Stimulated activated CD8-positive, alpha-beta memory T cell treated with anti-CD3 and anti-CD28 coated beads, Interleukin-4, amount 100 ng/mL, for 48 hours (primary cell): Measurements from ENCODE around the gene STAM2.
"Not testable (repeated sequence)": the region's sequence is repeated elsewhere in the genome, so short reads cannot be mapped to it uniquely, and the experiment has no call there.

Experiments
- DNase-seq: peaks from one replicate; pipeline ENCODE4 v3.0.0-alpha.2; 2020

The STAM2 gene

DNA sequence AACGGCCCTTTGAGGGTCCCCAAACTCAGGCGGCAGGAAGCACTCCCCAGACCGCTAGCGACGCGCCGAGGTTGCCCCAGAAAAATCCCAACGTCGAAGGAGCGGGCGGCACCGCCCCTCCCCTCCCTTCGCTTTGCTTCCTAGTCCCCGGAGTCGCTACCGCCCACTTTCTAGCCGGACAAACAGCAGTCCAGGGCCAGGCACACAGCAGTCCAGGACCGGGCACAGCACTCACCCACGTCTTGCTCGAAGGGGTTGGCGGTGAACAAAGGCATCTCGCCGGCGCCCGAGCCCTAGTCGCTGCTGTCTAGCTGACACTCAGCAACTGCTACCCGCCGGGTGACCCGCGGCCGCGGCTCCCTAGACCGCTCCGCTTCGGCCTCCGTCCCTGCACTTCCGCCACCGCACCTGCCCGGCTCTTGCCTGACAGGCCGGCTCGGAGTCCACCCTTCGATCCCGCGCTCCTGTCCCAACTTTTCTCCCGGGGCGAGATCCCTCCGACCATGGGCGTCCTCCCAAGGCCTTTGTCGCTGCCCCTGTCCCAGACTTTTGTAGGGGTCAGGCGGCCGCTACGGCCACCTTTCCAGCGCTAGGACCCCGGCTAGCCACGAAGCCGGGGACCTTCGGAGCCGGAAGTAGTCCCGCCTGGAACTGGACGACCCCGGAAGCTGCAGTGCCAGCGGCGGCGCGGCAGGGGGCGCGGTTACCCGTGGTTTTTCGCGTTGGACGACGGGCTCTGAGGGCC lies at the start of gene STAM2:
Gene STAM2 (minus strand): TSS at position 396 of the 745 bp plus-strand sequence. CDS start 121 bp downstream, at position 275.
- DNase-seq: peak; percentile 96

DNA sequence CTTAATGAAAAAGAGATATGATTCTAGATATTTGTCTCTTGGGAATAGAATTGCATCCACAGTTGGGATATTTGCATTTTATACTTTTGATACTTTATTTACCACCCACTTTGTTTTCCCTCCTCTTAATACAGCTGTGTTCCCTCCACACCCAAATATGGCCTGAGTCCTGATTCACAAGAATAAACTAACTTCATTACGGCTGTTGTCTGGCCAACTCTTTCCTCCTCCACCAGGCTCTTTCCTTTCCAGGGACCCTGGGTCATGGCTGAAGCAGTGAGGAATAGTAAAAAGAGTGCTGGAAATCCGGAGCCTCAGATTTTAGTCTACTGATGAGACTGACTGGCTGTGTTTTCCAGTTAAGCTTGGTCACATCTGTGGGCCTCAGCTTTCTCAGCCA lies 48.4 kb upstream of the STAM2 start:
- DNase-seq: no peak

DNA sequence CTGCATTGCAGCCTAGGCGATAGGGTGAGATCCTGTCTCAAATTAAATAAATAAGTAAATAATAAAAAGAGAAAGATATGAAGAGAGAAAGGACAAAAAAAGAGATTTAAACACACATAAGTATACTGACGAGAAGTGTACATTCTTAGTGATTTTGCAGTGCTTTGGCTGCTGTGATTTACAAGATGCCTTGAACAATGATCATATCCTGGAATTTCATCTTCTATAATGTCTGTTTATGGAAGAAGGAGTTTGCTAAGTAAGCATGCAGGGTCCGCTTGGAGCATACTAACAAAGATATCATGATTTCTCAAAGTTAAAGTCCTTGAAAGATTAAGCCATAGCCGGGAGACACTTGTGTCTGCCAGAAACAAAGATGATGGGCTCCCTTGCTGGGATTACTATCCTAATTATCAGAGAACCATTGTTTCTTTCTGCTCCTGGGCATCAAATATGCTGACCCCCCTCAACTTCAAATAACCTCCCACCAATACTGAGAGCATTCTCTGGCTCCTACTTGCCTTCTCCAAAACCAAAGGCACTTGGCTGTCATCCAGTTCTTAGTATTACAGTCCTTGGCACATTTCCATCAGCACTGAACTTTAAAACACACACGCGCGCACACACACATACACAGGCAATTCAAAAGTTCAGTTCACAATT lies 47.5 kb upstream of the STAM2 start:
- DNase-seq: no peak

DNA sequence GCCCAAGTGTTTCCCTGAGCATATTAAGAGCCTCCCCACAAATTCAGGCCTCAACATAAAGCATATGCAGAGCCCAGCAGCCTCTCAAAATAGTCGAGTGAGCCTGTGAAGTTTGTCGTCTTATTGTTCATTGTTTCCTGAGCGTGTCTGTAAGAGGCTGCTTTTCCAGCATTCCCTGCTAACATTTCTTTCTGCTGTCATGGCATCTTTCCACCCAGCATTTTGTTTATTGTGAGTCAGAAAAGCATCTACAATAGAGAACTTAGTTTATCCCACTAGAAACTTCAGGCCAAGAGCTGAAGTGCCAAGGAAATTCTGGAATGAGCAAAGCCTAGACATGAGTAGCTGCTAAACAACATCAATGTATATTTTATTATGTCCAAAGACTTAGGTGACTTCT lies 46.3 kb upstream of the STAM2 start:
- no peak for DNase-seq

DNA sequence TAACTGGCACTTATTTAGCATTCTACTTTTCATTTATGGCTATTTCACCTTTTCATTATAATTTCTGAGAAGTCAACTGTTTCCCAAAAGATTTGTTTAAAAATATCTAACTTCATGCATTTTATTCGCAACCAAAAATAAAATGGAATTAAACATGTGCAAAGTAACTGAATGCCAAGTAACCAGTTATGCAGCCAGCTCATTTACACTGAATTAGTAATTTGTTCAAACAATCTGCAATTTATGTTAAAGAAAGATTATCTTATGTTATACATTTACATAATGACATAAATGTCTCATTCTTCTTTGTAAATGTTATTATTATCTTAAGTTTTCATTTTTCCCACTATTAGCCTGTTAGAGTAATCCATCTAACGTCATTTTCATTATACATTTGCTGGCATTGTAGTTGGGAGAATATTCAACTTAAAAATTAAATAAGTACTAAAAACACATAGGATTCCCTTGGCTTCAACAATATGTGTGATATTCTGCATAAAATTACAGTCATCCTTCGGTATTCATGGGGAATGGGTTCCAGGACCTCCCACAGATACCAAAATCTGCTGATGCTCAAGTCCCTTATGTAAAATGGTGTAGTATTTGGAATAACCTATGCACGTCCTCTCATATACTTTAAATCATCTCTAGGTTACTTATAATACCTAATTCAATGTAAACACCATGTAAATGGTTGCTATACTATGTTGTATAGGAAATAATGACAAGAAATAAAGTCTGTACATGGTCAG lies 43.7 kb upstream of the STAM2 start:
- no peak for DNase-seq

DNA sequence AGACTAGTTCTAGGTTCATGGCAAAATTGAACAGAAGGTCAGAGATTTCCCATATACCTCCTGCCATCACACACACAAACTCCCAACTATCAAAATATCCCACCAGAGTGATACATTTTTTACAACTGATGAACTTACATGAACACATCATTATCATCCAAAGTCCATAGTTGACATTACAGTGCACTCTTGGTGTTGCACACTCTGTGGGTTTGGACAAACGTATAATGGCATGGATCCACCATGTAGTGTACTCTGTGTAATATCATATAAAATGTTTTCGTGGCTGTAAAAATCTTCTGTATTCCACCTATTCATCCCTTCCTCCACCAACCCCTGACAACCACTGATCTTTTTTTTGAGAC lies 25.9 kb upstream of the STAM2 start:
- DNase-seq: no peak

DNA sequence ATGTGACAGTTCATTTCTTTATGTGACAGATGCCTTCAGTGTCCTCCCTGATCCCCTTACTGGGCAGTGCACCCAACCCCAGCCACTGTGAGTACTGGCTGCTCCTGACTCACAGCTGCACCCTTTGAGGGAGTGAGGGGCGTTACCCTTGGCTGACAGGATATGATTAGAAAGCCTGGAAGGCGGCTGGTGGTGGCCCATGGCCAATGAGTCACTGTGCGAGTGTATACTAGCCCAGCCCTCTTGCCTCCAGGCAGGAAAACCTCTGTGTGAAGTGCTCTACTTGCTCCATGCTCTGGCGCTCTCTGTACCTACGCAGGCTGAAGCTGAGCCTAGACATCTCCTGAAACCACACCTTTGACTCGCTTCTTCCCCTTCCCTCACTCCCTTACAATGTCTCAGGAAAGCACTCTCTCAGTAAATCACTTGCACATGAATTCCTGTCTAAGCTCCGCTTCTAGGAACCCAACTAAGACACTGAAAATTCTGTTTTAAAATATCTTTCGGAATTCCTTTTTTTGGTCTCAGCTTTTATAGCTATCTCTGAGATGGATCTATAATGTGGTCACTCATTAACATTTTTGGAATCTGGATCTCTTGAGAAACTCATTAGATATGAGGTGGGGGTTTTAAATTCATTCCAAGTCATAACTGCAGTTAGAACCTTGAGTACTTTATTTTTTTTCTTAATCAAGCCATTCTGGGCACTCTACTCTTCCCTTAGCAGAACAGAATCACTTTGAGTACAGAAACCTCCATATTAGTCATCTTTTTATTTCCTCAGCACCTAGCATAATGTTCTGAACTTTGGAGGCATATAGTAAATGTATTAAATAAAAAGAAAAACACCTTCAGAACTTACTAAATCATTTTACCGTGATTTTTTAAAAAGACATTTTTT lies 25.3 kb upstream of the STAM2 start:
- peak; percentile 39 for DNase-seq

DNA sequence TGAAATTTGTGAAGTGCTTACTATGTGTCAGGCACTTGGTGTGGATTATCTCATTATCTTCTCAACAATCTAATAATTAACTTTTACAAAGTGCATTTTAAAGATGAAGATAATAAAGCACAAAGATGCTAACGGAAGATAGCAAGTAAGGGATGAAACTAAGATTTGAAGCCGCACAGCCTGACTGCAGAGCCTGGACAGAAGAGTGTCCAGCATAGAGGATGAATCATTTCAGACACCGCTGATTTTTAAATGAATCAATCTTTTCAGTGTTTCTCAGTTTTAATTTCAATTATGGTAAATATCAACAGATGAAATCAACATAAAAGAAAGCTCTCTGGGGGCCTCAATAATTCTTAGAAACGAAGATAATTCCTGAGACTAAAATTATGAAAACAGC lies 24.5 kb upstream of the STAM2 start:
- DNase-seq: no peak

DNA sequence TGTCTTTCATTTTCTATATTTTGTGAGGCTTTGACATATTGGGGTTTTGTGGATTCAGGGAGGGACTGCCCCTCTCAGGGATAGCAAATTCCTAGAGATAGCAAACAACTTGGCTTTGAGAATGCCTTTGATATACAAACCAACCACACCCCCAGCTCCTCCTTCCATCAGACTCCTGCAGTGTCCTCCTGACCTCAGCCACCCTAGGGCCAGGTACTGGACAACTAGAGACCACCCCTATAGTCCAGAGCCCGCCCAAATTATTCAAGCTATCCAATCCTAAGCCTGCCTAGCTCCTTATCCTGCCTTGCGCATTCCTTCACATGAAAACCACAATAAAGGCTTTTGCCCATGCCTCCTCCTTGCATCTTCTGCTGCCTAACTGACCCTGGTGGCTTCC lies 22.9 kb upstream of the STAM2 start:
- no peak for DNase-seq

DNA sequence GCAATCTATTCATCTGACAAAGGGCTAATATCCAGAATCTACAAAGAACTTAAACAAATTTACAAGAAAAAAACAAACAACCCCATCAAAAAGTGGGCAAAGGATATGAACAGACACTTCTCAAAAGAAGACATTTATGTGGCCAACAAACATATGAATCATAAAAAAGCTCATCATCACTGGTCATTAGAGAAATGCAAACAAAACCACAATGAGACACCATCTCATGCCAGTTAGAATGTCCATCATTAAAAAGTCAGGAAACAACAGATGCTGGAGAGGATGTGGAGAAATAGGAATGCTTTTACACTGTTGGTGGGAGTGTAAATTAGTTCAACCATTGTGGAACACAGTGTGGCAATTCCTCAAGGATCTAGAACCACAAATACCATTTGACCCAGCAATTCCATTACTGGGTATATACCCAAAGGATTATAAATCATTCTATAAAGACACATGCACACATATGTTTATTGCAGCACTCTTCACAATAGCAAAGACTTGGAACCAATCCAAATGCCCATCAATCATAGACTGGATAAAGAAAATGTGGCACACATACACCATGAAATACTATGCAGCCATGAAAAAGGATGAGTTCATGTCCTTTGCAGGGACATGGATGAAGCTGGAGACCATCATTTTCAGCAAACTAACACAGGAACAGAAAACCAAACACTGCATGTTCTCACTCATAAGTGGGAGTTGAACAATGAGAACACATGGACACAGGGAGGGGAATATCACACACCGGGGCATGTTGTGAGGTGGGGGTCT lies 22.1 kb upstream of the STAM2 start:
- not testable (repeated sequence) for DNase-seq

DNA sequence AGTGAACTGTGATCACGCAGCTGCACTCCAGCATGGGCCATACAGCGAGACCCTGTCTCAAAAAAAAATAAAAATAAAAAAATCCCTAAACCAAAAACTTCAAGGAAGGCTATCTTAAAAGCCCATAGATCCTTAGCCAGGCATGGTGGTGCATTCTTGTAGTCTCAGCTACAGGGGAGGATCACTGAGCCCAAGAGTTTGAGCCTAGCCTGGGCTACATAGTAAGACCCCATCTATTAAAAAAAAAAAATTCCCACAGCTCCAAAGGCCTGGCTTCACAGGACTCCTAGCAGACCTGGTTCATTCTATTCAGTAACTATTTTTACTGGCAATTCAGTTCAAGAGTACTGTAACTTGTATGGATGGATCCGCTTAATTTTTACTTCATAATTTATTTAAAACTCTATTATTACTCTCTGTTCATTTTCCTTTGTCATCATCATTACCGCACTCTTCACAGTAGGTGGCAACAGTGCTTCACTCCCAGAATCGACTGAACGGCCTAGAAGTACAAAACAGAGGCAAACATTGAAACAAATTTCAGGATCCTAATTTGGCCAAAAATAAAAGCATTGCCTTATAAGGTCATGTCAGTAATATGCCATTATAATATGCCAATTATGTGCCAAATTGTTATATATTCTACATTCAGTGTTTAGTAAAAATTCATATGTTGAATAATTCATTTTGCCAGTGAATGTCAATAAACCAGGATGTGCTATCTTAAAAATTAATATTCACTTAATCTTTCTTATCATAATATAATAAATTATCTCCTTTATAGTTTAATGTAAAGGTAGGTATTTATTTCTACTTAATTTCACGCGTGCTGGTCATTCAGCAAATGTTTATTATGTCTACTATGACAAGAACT lies 14.3 kb upstream of the STAM2 start:
- no peak for DNase-seq

DNA sequence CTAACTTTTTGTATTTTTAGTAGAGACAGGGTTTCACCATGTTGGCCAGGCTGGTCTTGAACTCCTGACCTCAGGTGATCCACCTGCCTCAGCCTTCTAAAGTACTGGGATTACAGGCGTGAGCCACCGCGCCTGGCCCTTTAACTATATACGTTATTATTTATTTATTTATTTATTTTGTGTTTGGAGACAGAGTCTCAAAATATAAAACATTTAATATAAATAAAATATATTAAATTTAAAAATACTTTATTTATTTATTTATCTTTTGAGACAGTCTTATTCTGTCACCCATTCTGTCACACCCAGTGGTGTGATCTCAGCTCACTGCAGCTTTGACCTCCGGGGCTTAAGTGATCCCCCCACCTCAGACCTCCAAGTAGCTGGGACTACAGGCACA lies 11.2 kb upstream of the STAM2 start:
- DNase-seq: not testable (repeated sequence)

DNA sequence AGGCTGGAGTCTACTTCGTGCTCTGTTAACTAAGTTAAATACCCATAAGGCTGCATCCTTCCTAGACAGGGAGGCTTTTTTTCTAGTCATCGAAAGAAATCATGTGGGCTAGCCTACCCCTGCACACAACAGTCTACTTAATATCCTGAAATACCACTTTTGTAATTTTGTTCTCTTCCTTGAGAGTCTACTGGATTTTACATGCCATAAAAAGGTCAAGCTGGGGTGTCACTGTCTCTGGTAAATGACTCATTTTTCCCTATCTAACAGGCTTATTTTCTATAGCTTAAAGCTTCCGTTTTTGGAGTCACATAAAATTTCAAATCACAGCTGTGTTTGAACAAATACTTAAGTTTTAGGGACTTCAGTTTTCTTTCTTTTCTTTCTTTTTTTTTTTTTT lies 10.7 kb upstream of the STAM2 start:
- DNase-seq: no peak

DNA sequence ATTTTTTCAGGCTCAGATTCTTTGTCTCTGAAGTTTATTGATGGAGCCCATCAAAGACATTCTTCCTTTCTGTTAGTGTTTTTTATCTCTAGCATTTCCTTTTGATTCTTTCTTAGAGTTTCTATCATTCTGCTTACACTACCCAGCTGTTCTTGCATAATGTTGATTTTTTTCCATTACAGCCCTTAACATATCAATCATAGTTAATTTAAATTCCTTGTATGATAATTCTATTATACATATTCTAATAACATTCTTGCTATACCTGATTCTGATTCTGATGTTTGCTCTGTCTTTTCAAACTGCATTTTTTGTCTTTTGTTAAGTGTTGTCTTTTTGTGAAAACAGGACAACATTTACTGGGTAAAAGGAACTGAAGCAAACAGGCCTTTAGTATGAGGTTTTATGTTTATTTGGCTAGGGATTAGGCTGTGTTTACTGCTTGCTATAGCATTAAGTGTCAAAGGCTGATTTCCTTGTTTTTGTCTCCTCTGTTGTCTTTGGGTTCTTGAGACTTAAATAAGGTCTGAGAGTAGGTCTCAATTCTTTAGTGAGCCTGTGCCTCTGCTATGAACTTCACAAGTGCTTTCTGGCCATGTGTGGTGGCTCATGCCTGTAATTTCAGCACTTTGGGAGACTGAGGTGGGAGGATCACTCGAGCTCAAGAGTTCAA lies 8.0 kb upstream of the STAM2 start:
- no peak for DNase-seq

DNA sequence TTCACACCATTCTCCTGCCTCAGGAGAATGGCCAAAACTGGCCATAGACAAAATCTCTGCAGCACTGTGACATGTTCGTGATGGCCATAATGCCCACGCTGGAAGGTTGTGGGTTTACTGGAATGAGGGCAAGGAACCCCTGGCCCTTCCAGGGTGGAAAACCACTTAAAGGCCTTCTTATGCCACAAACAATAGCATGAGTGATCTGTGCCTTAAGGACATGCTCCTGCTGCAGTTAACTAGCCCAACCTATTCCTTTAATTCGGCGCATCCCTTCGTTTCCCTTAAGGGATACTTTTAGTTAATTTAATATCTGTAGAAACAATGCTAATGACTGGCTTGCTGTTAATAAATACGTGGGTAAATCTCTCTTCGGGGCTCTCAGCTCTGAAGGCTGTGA lies 2.1 kb upstream of the STAM2 start:
- DNase-seq: not testable (repeated sequence)

DNA sequence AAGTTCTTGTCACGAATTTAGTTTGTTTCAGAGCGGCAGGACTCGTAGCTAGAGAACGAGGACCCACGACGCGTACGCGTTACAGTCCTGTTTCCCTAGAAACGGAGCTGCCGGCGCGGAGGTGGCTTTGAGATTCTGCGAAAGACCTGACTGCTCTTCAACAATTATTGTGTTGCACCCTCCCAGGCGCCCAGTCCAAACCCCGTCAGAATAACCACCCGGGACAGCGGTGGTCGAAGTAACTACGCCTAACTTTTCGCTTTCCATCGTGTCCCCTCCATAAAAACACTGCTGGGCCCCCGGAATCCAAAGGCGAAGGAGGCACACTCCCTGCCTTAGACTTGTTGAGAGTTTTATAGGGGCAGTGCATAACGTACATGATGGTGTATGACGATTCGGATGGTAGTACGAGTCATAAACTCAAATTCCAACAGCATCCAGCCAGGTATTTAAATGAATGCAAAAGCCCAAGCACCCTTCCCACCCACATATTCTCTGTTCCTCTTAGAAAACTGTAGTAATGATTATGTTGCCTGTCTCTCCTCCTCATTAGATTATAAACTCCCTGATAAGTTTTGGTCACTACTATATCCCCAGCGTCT lies 651 bp upstream of the STAM2 start:
- DNase-seq: no peak

DNA sequence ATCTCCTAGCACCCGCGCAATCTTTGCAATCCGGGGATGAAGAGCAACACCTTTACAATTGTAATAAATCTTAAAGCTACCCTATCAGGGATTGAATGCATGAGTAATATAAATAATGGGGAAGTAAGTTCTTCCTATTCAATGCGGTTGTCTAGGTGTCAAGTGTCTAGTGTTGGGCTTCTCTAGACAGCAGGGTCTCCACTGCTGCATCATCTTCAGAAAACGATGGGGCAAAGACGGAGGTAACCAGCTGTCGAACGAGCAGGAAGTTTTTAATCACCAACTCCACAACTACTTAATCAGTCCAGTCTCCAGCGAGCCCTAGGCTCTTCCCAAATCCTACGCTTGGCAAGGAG lies 573 bp downstream of the STAM2 start:
- no peak for DNase-seq

DNA sequence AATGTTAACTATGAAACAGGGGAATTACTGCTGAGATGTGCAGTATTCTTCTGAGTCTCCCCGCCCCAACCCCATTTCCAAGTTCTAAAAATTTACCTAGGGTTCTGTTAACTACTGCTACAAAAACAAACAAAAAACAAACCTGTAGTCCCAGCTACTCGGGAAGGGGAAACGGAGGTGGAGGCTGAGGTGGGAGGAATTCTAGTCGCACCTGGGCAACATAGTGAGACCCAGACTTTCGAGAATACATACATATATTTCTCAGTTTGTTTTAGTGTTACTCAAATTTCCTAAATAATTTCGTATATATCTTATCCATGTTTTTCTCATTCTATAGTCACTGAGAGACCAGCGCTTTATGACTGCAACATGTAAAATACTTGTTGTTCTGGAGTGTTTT lies 989 bp downstream of the STAM2 start:
- DNase-seq: no peak

DNA sequence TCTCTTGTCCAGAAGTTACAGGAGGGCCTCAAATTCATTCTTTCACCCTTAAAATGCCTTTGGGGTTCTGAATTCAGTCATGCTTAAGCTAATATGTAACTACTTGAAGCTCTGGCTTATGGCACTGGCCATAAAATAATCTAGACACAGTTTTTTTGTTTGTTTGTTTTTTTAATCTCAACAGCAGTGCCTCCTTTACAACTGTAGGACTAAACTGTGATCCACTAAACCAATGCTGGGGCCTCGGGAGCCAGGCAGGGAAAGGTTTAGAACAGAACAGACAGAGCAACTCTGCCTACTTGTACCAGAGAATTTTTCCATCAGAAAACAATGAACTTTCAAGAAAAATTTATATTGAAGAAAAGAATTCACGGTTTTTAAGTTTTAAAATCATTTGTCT lies 1.7 kb downstream of the STAM2 start:
- DNase-seq: no peak

DNA sequence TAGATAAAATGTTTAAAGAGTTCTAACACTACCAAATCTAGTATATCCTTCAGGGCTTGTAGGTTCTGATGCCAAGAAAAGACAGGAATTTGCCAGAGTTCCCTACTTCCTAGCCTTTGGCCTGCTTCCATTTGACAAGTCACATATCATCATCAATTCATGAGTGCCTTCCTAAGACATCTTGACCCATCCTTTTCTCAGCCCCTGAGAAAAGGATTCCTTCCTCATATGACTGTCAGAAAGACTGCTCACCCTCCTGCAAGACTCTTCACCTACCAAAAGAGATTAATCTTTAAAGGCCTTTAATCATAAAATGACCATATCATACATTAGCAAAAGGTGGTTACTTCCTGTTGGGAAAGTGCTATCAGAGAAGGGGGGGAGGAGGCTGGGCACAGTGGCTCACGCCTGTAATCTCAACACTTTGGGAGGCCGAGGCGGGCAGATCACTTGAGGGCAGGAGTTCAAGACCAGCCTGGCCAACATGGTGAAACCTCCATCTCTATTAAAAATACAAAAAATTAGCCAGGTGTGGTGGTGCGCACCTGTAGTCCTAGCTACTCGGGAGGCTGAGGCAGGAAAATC lies 3.3 kb downstream of the STAM2 start:
- DNase-seq: not testable (repeated sequence)
